Measurements from ENCODE around the gene ESAM.

ESAM gene

DNA sequence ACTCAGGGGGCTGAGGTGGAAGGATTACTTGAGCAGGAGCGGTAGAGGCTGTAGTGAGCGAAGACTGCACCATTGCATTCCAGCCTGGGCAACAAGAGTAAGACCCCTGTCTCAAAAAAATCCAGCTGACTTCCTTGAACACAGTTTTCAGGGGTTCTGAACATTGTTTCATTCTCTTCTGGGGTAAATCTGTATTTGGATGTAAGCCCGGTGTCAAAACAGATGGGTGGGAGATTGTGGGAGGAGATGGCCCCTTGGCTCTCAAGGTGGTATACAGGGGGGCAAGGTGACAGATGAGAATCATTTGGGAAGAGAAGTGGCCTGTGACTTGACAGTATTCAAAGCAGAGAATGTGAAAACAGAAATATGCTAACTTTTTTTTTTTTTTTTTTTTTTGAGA lies 4.8 kb downstream of the ESAM start:
- DNase-seq (ENCODE audit: low read depth) = no peak
- H3K4me3 ChIP-seq (ENCODE audit: low read depth, low read length) = no peak overlapping the region
- no peak for TF ChIP-seq CTCF (IDR thresholded peaks at IDR 0.05; ENCODE audit: insufficient read depth, low read depth, low read length, missing control alignments)

GRCh38 chr11:124756753-124757227 lies 5.3 kb downstream of the ESAM start:
- TF ChIP-seq CTCF (IDR thresholded peaks at IDR 0.05; ENCODE audit: insufficient read depth, low read depth, low read length, missing control alignments) = no peak
- no peak for DNase-seq (ENCODE audit: low read depth)
- no peak overlapping the region for H3K4me3 ChIP-seq (ENCODE audit: low read depth, low read length)

DNA sequence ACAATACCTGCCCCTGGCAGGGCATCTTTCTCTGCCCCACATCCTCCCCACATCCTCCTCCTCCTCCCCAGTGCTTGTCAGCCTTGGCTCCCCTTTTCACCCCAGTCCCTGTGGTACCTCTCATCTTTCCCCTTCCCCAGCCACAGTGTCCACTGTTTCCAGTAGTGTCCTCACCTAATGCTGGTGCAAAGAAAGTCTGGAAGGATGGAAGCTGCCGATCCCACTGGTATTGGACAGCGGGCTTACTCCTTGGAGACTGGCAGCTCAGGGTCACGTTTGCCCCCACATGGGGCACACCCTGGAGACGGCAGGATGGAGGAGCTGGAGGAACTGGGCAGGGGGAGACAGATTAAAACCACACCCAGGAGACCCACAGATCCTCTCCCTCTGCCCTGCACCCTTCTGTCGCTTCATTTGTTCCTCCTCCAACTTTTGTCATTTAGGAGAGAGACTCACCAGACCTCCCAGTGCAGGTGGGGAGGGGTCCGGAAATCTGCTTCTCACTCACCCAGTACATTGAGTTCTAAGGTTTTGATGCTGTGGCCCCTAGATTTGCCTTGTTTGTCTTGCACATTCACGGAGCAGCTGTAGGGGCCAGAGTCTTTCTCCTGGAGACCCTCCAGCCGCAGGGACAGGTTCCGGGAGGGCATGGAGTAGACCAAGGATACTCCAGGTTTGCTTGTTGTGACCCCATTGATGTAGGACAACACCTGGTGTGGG lies 5.9 kb downstream of the ESAM start:
- no peak for TF ChIP-seq CTCF (IDR thresholded peaks at IDR 0.05; ENCODE audit: insufficient read depth, low read depth, low read length, missing control alignments)
- no peak for DNase-seq (ENCODE audit: low read depth)
- H3K4me3 ChIP-seq (ENCODE audit: low read depth, low read length) = no peak overlapping the region

DNA sequence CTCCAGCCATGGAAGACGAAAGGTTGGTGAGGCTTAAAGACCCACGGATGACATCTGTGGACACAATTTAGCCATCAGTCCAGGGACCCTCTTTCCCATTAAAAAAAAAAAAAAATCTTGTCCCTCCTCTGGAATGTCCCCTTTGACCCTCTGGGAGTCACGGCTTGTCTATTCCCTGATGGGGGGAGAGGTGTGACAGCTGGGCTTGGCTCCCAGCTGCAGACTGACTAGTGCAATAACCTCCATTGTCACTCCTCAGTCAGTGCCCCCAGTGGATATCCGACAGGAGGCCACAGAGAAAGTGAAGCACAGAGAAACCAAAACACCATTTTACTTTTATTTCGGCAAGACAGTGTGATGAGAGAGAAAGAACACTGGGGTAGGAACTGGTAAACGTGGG lies 7.4 kb downstream of the ESAM start:
- no peak overlapping the region for H3K4me3 ChIP-seq (ENCODE audit: low read depth, low read length)
- DNase-seq (ENCODE audit: low read depth) = no peak
- TF ChIP-seq CTCF (IDR thresholded peaks at IDR 0.05; ENCODE audit: insufficient read depth, low read depth, low read length, missing control alignments) = no peak

GRCh38 chr11:124754309-124754708 lies 7.8 kb downstream of the ESAM start:
- no peak for DNase-seq (ENCODE audit: low read depth)
- no peak for TF ChIP-seq CTCF (IDR thresholded peaks at IDR 0.05; ENCODE audit: insufficient read depth, low read depth, low read length, missing control alignments)
- no peak overlapping the region for H3K4me3 ChIP-seq (ENCODE audit: low read depth, low read length)

GRCh38 chr11:124753624-124754023 lies 8.5 kb downstream of the ESAM start:
- H3K4me3 ChIP-seq (ENCODE audit: low read depth, low read length) = no peak overlapping the region
- no peak for TF ChIP-seq CTCF (IDR thresholded peaks at IDR 0.05; ENCODE audit: insufficient read depth, low read depth, low read length, missing control alignments)
- no peak for DNase-seq (ENCODE audit: low read depth)

DNA sequence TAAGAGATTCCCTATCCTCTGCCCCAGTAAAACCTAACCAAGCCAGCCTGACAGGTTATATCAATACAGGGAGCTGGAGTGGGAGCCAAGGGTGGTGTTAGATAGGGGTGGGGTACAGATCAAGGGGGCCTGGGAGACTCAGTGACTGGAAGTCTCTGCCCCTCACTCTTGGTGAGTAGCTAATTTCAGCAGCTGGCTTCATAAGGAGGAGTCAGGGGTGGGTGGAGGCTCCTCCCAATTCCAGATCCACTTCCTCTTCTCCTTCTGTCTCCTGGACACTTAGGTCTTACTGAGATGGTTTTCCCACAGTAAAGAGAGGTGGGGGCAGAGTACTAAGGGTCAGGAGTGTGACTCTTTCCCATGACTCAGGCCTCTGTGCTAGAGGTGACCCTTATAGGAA lies 8.9 kb downstream of the ESAM start:
- no peak for TF ChIP-seq CTCF (IDR thresholded peaks at IDR 0.05; ENCODE audit: insufficient read depth, low read depth, low read length, missing control alignments)
- no peak for DNase-seq (ENCODE audit: low read depth)
- H3K4me3 ChIP-seq (ENCODE audit: low read depth, low read length) = no peak overlapping the region
